ENCODE data around the gene SBF2.

- TF ChIP-seq CTCF (IDR thresholded peaks at IDR 0.05): no peak
- TF ChIP-seq POLR2A (IDR thresholded peaks at IDR 0.05): no peak
These were observed 390.4 kb downstream of the SBF2 start for GRCh38 chr11:9903579-9903978.
